Measurements from ENCODE around the gene NUAK2.

DNA sequence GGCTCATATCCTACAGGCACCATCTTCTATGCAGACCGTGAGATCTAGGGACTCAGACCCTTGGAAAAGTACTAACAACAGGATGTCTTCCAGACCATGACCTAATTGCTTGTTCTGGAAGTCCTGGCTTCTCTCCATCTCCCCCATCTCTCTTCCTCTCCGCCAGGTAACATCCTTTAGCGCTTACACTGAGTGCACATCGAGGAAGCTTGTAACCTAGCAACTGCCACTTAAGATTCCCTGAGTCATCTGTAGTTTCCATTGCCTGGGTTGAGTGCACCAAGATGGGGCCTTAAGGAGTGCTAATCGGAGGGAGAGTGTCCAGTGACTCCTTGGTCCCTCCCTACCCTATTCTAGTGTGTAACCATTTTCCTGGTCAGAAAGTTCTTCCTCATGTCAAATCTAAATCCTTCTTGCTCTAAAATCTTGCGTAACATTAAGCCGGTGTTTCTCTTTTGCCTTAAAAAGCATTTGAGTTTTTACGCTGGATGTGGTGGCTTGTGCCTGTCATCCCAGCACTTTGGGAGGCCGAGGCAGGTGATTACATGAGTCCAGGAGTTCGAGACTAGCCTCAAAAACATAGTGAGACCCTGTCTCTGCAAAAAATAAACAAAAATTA, 25.5 kb upstream of the NUAK2 start:
- TF ChIP-seq CTBP2 (IDR thresholded peaks at IDR 0.05; ENCODE audit: borderline replicate concordance, insufficient read depth, insufficient read length, low read length) (no peak), KDM5A (IDR thresholded peaks at IDR 0.05; ENCODE audit: low read length) (no peak), SP4 (IDR thresholded peaks at IDR 0.05; ENCODE audit: low read length) (no peak), ATF3 (IDR thresholded peaks at IDR 0.05; ENCODE audit: insufficient read depth, low read depth, low read length) (no peak), CTCF (IDR thresholded peaks at IDR 0.05; ENCODE audit: control extremely low read depth in 1 of 3, insufficient read depth in 1 of 3, low read depth in 1 of 3, low read length in 3 of 3) (no peak), SIN3A (conservative IDR thresholded peaks at IDR 0.05 in 1 of 2, IDR thresholded peaks at IDR 0.05 in 1 of 2; ENCODE audit: low read depth in 1 of 2, low read length in 2 of 2) (no peak)
